Ovary (tissue), 9 donors: ENCODE results near the gene OR13C8. TPM values are rescaled to one million over a fixed set of nuclear protein-coding genes. Genes with fewer than 3 reads are reported as not detected.

Experiments used
- DNase-seq, 5 donors: peaks; one replicate each; pipeline ENCODE4 v3.0.0-alpha.2; 2019 to 2020
- H3K27ac ChIP-seq, 2 donors: fragments of 200-600 bp; one replicate each; pipeline versions ENCODE4 v1.5.1 to v1.8.0; 2019 to 2022
- H3K27me3 ChIP-seq: fragments of 200-600 bp; one replicate; pipeline ENCODE4 v1.8.0; 2022
- H3K36me3 ChIP-seq: fragments of 200-600 bp; sonication (generic); one replicate; pipeline ENCODE4 v1.5.1; 2019
- H3K4me1 ChIP-seq: one replicate; pipeline ENCODE4 v1.8.1; 2013; ENCODE audit warnings: mild to moderate bottlenecking, moderate library complexity; ENCODE audit not compliant: insufficient read depth
- H3K4me3 ChIP-seq: fragments of 200-600 bp; sonication (generic); one replicate; pipeline ENCODE4 v1.5.1; 2017
- H3K9me3 ChIP-seq, 2 donors: fragments of 200-600 bp in 1 of 2; sonication (generic) in 1 of 2; one replicate each; pipeline versions ENCODE4 v1.5.1 to v1.8.1; 2013 to 2019; ENCODE audit warnings: mild to moderate bottlenecking in 1 of 2, moderate library complexity in 1 of 2
- EP300 ChIP-seq: sonication (generic); formaldehyde crosslinking; IDR thresholded peaks from one replicate; pipeline ENCODE4 v1.6.1; 2017; ENCODE audit warnings: antibody characterized with exemption
- POLR2A ChIP-seq: fragments of 450-650 bp; IDR thresholded peaks from one replicate; pipeline ENCODE4 v1.6.1; 2017; ENCODE audit warnings: antibody characterized with exemption, mild to moderate bottlenecking, moderate library complexity
- WGBS, 3 donors: extraction: QIAGEN DNeasy Blood & Tissue Kit in 1 of 3; methylation state at CpG; one replicate each; pipeline versions ENCODE4 v1.1.5 to v1.1.7; 2013 to 2017; 5-methylcytosine and 5-hydroxymethylcytosine counted together
- intact Hi-C, 4 donors: fragments of 100-400 bp; cut with DNase I; formaldehyde crosslinking; loops; one replicate each; pipeline versions ENCODE4 v1.11.0 to v1.15.1; 2022 to 2023
- polyA plus RNA-seq, 2 donors: library from polyadenylated mRNA; stranded (reverse); fragments of 200-250 nt in 1 of 2; fragments of 350-450 nt in 1 of 2; fragmentation: Illumina TruSeq in 1 of 2; extraction: RNeasy Lipid Tissue Mini Kit (QIAGEN cat#74804) in 1 of 2; gene quantifications; one replicate each; pipeline ENCODE4 v1.2.3, GENCODE V29; 2013 to 2014
- total RNA-seq, 7 donors: library from RNA; depleted of rRNA in 2 of 7; stranded (reverse); fragments of >200 nt in 2 of 7; fragmentation: NEBNext Ultra II Directional in 3 of 7; extraction: Animal tissue kit (Norgen Biotek cat#: 25700) in 3 of 7; gene quantifications; one replicate each; pipeline versions ENCODE4 v1.1.0 to v1.2.4, GENCODE V29; 2016 to 2023
- TF ChIP-seq, protein P1 (sequence below), 3 donors: fragments of 450-650 bp in 2 of 3; fragments of 200-600 bp in 1 of 3; IDR thresholded peaks; one replicate each; pipeline versions ENCODE4 v1.5.1 to v1.8.0; 2016 to 2022; ENCODE audit warnings: antibody characterized with exemption in 3 of 3, mild to moderate bottlenecking in 1 of 3
- donor health status: DM: no; HTN: no; CAD: no; lungs with moderate emphysema.
- donor health status: DM: no; HTN: no; CAD: no.
- donor health status: Bipolar disorder and iron deficiency.
- donor health status: DM: yes; HTN: yes; CAD: no.
- donor health status: DM: no; HTN: no; CAD: no.
- donor health status: DM: yes; HTN: yes; CAD: no.

The OR13C8 gene
- total and polyA plus RNA-seq, 9 donors, result not detected

DNA sequence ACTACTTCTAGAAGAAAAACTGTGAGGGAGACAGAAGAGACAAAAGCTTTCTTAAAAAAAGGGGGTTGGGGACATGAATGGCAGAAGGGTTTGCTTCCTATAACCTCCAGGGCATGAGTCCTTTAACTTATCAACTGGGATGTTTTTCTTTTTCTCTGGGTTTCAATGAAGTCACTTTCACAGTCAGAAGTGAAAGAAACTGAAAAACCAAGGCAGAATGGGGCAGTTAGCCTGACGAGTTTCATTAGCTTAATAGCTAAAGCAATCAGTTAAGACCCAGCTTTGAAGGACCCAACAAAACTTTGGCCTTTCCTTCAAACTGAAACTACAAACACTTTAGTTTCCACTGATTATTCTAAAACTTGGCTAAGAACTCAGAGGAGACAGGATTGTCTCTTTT, 4.6 kb upstream of the OR13C8 start:
- no peaks in the 10 kb centered on the region for H3K27me3 ChIP-seq
- H3K27ac ChIP-seq, result no peak overlapping the region
- intact Hi-C loops, result no loop called here
- 30 to 43% (median 41%) methylated on average over 1 of the region's 1 CpG for WGBS, 3 donors
- DNase-seq, result no peak
- no peaks in the 10 kb centered on the region for H3K36me3 ChIP-seq
- H3K4me1 ChIP-seq, result no peaks in the 10 kb centered on the region
- TF ChIP-seq POLR2A, result no peak
- TF ChIP-seq, protein P1, sequence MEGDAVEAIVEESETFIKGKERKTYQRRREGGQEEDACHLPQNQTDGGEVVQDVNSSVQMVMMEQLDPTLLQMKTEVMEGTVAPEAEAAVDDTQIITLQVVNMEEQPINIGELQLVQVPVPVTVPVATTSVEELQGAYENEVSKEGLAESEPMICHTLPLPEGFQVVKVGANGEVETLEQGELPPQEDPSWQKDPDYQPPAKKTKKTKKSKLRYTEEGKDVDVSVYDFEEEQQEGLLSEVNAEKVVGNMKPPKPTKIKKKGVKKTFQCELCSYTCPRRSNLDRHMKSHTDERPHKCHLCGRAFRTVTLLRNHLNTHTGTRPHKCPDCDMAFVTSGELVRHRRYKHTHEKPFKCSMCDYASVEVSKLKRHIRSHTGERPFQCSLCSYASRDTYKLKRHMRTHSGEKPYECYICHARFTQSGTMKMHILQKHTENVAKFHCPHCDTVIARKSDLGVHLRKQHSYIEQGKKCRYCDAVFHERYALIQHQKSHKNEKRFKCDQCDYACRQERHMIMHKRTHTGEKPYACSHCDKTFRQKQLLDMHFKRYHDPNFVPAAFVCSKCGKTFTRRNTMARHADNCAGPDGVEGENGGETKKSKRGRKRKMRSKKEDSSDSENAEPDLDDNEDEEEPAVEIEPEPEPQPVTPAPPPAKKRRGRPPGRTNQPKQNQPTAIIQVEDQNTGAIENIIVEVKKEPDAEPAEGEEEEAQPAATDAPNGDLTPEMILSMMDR (IDR thresholded peaks at IDR 0.05), result no peak
- no peak for TF ChIP-seq EP300
- H3K9me3 ChIP-seq, result no peaks in the 10 kb centered on the region
- no peak overlapping the region for H3K4me3 ChIP-seq

DNA sequence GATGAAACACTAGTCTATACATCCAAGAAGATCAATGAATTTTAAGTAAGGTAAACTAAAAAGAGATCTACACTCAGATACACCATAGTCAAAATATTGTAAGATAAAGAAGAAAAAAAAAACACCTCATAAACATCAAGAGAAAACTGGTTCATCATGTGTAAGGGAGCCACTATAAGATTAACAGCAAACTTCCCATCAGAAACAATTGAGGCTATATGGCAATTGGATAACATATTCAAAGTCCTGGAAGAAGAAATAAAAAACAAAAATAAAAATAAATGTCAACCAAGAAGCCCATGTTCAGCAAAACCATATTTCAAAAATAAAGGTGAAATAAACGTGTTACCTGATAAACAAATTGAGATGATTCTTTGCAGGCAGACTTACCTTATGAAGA, 3.6 kb downstream of the OR13C8 start:
- TF ChIP-seq, protein P1 (IDR thresholded peaks at IDR 0.05), result no peak
- TF ChIP-seq POLR2A (no peak), EP300 (no peak)
- no peak overlapping the region for H3K4me3 ChIP-seq
- DNase-seq, result no peak
- no peaks in the 10 kb centered on the region for H3K36me3 ChIP-seq
- H3K27ac ChIP-seq, result no peak overlapping the region
- H3K27me3 ChIP-seq, result no peaks in the 10 kb centered on the region
- intact Hi-C loops, result no loop called here
- no peaks in the 10 kb centered on the region for H3K4me1 ChIP-seq
- WGBS, 3 donors, result 53 to 65% (median 63%) methylated on average over 1 of the region's 1 CpG
- no peaks in the 10 kb centered on the region for H3K9me3 ChIP-seq

DNA sequence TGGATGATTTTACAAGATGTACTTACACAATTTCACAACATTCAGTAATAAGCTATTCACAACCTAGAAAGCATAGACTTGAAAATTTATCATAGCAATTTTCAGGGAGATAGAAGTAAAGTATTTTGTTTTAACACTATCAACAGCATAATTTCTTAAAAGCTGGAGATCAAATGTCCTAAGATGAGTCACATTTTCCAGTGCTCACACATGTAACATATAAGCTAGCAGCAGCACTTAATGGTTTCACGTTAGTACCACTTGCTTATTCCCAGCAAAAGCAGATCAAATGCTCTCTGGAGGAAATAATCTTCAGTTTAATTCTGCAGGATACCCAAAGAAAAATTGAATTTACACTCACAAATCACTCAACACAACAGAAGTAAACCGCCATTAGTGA, 6.5 kb downstream of the OR13C8 start:
- 59 to 76% (median 62%) methylated on average over 2 of the region's 2 CpGs for WGBS, 3 donors
- no peaks in the 10 kb centered on the region for H3K9me3 ChIP-seq
- intact Hi-C loops, result no loop called here

DNA sequence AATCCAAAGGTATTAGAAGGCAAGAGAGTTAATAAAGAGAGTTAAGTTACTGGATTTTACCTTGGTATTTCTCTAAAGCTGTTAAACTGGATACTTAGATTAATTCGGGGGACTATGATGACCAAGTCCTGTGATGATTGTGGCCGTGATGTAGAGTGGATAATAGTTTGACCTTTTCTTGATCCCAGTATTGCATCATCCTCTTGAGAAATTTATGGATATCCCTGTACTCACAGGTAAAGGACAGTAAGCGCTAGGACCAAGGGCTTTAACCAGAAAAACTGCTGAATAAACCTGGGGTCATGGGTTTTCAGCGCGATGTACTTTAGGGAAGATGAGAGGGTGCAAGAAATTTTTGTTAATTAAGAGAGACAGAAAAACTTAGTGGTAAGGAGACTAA, 8.3 kb downstream of the OR13C8 start:
- intact Hi-C loops, result no loop called here
- Histone ChIP-seq H3K27me3 (no peaks in the 10 kb centered on the region), H3K4me3 (no peak overlapping the region), H3K4me1 (no peaks in the 10 kb centered on the region), H3K36me3 (no peaks in the 10 kb centered on the region), H3K27ac (no peak overlapping the region), H3K9me3 (no peaks in the 10 kb centered on the region)
- no peak for DNase-seq
- TF ChIP-seq EP300 (no peak), POLR2A (no peak)
- TF ChIP-seq, protein P1 (IDR thresholded peaks at IDR 0.05), result no peak
- WGBS, 3 donors, result 79 to 82% (median 80%) methylated on average over 5 of the region's 5 CpGs

More for the DNA sequence above, 6.5 kb downstream of the OR13C8 start:
- Histone ChIP-seq H3K27ac (no peak overlapping the region), H3K36me3 (no peaks in the 10 kb centered on the region), H3K4me1 (no peaks in the 10 kb centered on the region), H3K4me3 (no peak overlapping the region), H3K27me3 (no peaks in the 10 kb centered on the region)
- no peak for DNase-seq
- TF ChIP-seq EP300, result no peak
- TF ChIP-seq, protein P1 (IDR thresholded peaks at IDR 0.05), result no peak
- TF ChIP-seq POLR2A, result no peak

DNA sequence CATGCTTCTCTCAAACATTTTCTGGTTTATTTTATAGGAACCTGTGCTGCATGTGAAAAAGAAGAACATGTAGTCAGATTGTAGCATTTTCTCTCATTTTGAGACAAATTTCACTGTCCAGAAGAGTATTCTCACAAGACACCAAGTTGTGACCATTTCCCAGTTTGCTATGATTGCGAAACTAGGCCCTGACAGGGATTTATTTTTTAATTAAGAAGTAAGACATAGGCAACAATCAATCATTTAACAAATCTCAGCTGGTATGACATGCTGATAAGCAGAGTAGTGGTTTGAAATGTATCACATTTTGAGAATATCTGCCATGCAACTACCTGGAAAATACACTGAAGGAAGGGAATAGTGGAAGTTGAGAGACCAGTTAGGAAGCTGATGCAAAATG, 11.6 kb downstream of the OR13C8 start:
- Histone ChIP-seq H3K4me1 (no peaks in the 10 kb centered on the region), H3K27me3 (no peaks in the 10 kb centered on the region), H3K4me3 (no peak overlapping the region), H3K27ac (no peak overlapping the region), H3K9me3 (no peaks in the 10 kb centered on the region), H3K36me3 (no peaks in the 10 kb centered on the region)
- intact Hi-C loops, result no loop called here
- WGBS, 3 donors, result 79 to 92% (median 88%) methylated on average over 1 of the region's 1 CpG
- no peak for DNase-seq
- TF ChIP-seq, protein P1 (IDR thresholded peaks at IDR 0.05), result no peak
- TF ChIP-seq POLR2A (no peak), EP300 (no peak)
